ENCODE results near the gene ABCC9.

GRCh38 chr12:21989819-21990412 lies 48.7 kb upstream of the ABCC9 start:
- TF ChIP-seq EZH2 (IDR thresholded peaks at IDR 0.05), result no peak
- no peak for TF ChIP-seq POLR2AphosphoS5 (IDR thresholded peaks at IDR 0.05; ENCODE audit: borderline replicate concordance, low read depth, low read length)
